ENCODE measurements around the gene PCDHA1. TPM values are rescaled to one million over a fixed set of nuclear protein-coding genes. Genes with fewer than 3 reads are reported as not detected.
"Not testable (repeated sequence)": the region's sequence is repeated elsewhere in the genome, so short reads cannot be mapped to it uniquely, and the experiment has no call there.

The PCDHA1 gene
- total RNA-seq, 1 experiment from 2014 or later = not detected

GRCh38 chr5:140808889-140809291 is 22.9 kb downstream of the PCDHA1 start:
- Mint-ChIP-seq H3K4me1 (ENCODE audit: low read depth, unreplicated experiment) (no peaks in the 10 kb centered on the region), H3K9me3 (ENCODE audit: unreplicated experiment) (peaks cover 21% of the 10 kb centered on the region), H3K36me3 (ENCODE audit: insufficient read depth, unreplicated experiment) (no peaks in the 10 kb centered on the region), H3K27me3 (ENCODE audit: insufficient read depth, unreplicated experiment) (no peaks in the 10 kb centered on the region), H3K27ac (ENCODE audit: unreplicated experiment) (no peak overlapping the region), H3K4me3 (ENCODE audit: unreplicated experiment) (no peak overlapping the region)
- TF ChIP-seq CTCF (IDR thresholded peaks at IDR 0.05; ENCODE audit: insufficient read depth in 1 of 2, low read depth in 1 of 2, low read length in 1 of 2, severe bottlenecking in 1 of 2, unreplicated experiment in 1 of 2) = no peak
- ChIA-PET POLR2A (no interaction called here), CTCF (no interaction called here)
- Histone ChIP-seq H3K4me1 (no peaks in the 10 kb centered on the region), H3K36me3 (ENCODE audit: control insufficient read depth, insufficient read depth, low read length) (no peaks in the 10 kb centered on the region), H3K27me3 (replicated peaks; ENCODE audit: control insufficient read depth, insufficient read depth, low read length) (no peaks in the 10 kb centered on the region), H3K9me3 (no peaks in the 10 kb centered on the region), H3K4me3 (ENCODE audit: low read depth, low read length) (no peak overlapping the region)
- no TSS peak for BruUV-seq (replicated peaks)
- intact Hi-C loops (cut with micrococcal nuclease; ENCODE audit: unreplicated experiment) = no loop called here
- no peak for DNase-seq

DNA sequence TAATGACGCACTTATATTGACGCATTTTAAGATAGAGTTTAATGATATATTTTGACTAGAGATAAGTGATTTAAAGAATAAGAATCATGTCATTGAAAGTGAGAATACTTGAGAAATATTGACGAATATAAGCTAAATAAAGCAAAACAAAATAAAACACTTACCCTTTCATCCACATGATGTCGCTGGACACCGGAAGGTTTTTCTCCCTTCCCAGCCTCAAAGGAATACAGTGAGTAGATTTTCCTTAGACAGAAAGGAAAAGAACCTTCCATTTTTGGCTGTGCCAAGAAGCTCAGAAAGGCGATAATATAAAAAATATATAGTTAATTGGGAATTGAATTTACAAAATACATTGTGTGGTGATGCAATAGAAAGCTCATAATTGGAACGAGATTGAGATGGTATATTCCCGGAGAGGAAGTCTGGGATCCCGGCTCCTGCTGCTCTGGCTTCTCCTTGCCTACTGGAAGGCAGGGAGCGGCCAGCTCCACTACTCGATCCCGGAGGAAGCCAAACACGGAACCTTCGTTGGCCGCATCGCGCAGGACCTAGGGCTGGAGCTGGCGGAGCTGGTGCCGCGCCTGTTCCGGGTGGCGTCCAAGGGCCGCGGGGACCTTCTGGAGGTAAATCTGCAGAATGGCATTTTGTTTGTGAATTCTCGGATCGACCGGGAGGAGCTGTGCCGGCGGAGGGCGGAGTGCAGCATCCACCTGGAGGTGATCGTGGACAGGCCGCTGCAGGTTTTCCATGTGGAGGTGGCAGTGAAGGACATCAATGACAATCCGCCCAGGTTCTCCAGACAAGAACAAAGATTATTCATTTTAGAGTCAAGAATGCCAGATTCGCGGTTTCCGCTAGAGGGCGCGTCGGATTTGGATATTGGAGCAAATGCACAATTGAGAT is 35.7 kb downstream of the PCDHA1 start, which contains the start of gene PCDHA5:
Gene PCDHA5 (plus strand): TSS at position 239 of the 906 bp plus-strand sequence.
- TF ChIP-seq CTCF (IDR thresholded peaks at IDR 0.05; ENCODE audit: insufficient read depth in 1 of 2, low read depth in 1 of 2, low read length in 1 of 2, severe bottlenecking in 1 of 2, unreplicated experiment in 1 of 2) = no peak
- Mint-ChIP-seq H3K27me3 (ENCODE audit: insufficient read depth, unreplicated experiment) (no peaks in the 10 kb centered on the region), H3K4me3 (ENCODE audit: unreplicated experiment) (no peak within 1 kb of the TSS), H3K9me3 (ENCODE audit: unreplicated experiment) (peaks cover 6% of the 10 kb centered on the region), H3K36me3 (ENCODE audit: insufficient read depth, unreplicated experiment) (no peaks in the 10 kb centered on the region), H3K27ac (ENCODE audit: unreplicated experiment) (no peak within 1 kb of the TSS), H3K4me1 (ENCODE audit: low read depth, unreplicated experiment) (no peaks in the 10 kb centered on the region)
- Histone ChIP-seq H3K9me3 (no peaks in the 10 kb centered on the region), H3K36me3 (ENCODE audit: control insufficient read depth, insufficient read depth, low read length) (no peaks in the 10 kb centered on the region), H3K4me1 (no peaks in the 10 kb centered on the region), H3K27me3 (replicated peaks; ENCODE audit: control insufficient read depth, insufficient read depth, low read length) (no peaks in the 10 kb centered on the region), H3K4me3 (ENCODE audit: low read depth, low read length) (no peak within 1 kb of the TSS)
- intact Hi-C loops (cut with micrococcal nuclease; ENCODE audit: unreplicated experiment) = no loop called here
- no TSS peak for BruUV-seq (replicated peaks)
- ChIA-PET POLR2A (no interaction called here), CTCF (no interaction called here)
- DNase-seq = no peak

DNA sequence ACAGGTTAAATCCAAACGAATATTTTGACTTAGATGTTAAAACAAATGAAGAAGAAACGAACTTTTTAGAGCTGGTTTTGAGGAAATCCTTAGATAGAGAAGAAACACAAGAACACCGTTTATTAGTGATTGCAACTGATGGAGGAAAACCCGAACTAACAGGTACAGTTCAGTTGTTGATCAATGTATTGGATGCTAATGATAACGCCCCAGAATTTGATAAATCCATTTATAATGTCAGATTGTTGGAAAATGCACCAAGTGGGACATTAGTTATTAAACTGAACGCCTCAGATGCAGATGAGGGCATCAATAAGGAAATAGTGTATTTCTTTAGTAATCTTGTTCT is 36.3 kb downstream of the PCDHA1 start:
- TF ChIP-seq CTCF (IDR thresholded peaks at IDR 0.05; ENCODE audit: insufficient read depth in 1 of 2, low read depth in 1 of 2, low read length in 1 of 2, severe bottlenecking in 1 of 2, unreplicated experiment in 1 of 2) = no peak
- ChIA-PET CTCF (no interaction called here), POLR2A (no interaction called here)
- no peak for DNase-seq
- H3K27me3 ChIP-seq (replicated peaks; ENCODE audit: control insufficient read depth, insufficient read depth, low read length) = no peaks in the 10 kb centered on the region
- H3K4me3 ChIP-seq (ENCODE audit: low read depth, low read length) = no peak overlapping the region
- intact Hi-C loops (cut with micrococcal nuclease; ENCODE audit: unreplicated experiment) = no loop called here
- H3K27ac Mint-ChIP-seq (ENCODE audit: unreplicated experiment) = no peak overlapping the region
- H3K27me3 Mint-ChIP-seq (ENCODE audit: insufficient read depth, unreplicated experiment) = no peaks in the 10 kb centered on the region
- H3K9me3 Mint-ChIP-seq (ENCODE audit: unreplicated experiment) = peaks cover 8% of the 10 kb centered on the region
- BruUV-seq (replicated peaks) = no TSS peak
- H3K9me3 ChIP-seq = no peaks in the 10 kb centered on the region
- no peaks in the 10 kb centered on the region for H3K4me1 ChIP-seq
- no peaks in the 10 kb centered on the region for H3K36me3 ChIP-seq (ENCODE audit: control insufficient read depth, insufficient read depth, low read length)
- no peaks in the 10 kb centered on the region for H3K4me1 Mint-ChIP-seq (ENCODE audit: low read depth, unreplicated experiment)
- no peak overlapping the region for H3K4me3 Mint-ChIP-seq (ENCODE audit: unreplicated experiment)
- no peaks in the 10 kb centered on the region for H3K36me3 Mint-ChIP-seq (ENCODE audit: insufficient read depth, unreplicated experiment)

DNA sequence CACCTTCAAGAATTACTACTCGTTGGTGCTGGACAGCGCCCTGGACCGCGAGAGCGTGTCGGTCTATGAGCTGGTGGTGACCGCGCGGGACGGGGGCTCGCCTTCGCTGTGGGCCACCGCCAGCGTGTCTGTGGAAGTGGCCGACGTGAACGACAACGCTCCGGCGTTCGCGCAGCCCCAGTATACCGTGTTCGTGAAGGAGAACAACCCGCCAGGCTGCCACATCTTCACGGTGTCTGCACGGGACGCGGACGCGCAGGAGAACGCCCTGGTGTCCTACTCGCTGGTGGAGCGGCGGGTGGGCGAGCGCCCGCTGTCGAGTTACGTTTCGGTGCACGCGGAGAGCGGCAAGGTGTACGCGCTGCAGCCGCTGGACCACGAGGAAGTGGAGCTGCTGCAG is 37.0 kb downstream of the PCDHA1 start:
- H3K4me3 ChIP-seq (ENCODE audit: low read depth, low read length); H3K27ac Mint-ChIP-seq (ENCODE audit: unreplicated experiment); H3K27me3 Mint-ChIP-seq (ENCODE audit: insufficient read depth, unreplicated experiment); H3K9me3 ChIP-seq; CTCF ChIA-PET; H3K36me3 Mint-ChIP-seq (ENCODE audit: insufficient read depth, unreplicated experiment); H3K4me3 Mint-ChIP-seq (ENCODE audit: unreplicated experiment); H3K4me1 ChIP-seq; DNase-seq; BruUV-seq (replicated peaks); H3K9me3 Mint-ChIP-seq (ENCODE audit: unreplicated experiment); H3K4me1 Mint-ChIP-seq (ENCODE audit: low read depth, unreplicated experiment); H3K36me3 ChIP-seq (ENCODE audit: control insufficient read depth, insufficient read depth, low read length); POLR2A ChIA-PET; H3K27me3 ChIP-seq (replicated peaks; ENCODE audit: control insufficient read depth, insufficient read depth, low read length); intact Hi-C loops (cut with micrococcal nuclease; ENCODE audit: unreplicated experiment): not testable (repeated sequence)

Measured in Caco-2 (cell line).